ENCODE results near the gene THEM5.
"Not testable (repeated sequence)": the region's sequence is repeated elsewhere in the genome, so short reads cannot be mapped to it uniquely, and the experiment has no call there.

The THEM5 gene, protein sequence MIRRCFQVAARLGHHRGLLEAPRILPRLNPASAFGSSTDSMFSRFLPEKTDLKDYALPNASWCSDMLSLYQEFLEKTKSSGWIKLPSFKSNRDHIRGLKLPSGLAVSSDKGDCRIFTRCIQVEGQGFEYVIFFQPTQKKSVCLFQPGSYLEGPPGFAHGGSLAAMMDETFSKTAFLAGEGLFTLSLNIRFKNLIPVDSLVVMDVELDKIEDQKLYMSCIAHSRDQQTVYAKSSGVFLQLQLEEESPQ

DNA sequence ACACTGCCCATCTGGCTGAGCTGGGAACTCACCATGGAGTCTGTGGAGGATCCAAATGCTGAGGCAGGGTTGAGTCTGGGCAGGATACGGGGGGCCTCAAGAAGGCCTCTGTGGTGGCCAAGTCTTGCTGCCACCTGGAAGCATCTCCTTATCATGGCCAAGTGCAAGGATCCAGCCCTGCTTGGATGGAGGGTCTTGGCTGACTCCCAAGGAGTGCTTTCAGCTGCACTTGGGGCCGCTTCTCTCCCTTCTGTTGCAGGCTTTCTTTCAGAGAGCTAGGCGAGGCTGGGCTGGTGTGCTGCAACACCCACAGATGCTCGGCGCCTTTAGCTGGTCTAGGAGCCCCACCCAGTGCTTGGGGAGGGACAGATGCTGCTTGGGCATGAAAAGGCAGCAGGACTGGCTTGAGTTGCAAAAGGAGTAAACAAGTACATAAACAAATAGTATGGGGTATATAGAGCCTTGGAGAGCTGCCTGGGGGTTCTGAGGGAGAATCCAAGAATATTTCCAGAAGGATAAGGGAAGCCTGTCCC, at the start of gene THEM5:
THEM5 (minus strand) TSS at position 302 of the 533 bp plus-strand sequence; CDS start at position 155, 147 bp downstream.
- no peak within 1 kb of the TSS for H2AFZ ChIP-seq (ENCODE audit: low read length)
- H3K4me2 ChIP-seq (ENCODE audit: low read depth, low read length): no peak within 1 kb of the TSS
- TF ChIP-seq EZH2phosphoT487 (IDR thresholded peaks at IDR 0.05; ENCODE audit: low read length) (no peak), EZH2 (optimal IDR thresholded peaks at IDR 0.05; ENCODE audit: low read depth, low read length) (no peak)
- TF ChIP-seq, protein P1, sequence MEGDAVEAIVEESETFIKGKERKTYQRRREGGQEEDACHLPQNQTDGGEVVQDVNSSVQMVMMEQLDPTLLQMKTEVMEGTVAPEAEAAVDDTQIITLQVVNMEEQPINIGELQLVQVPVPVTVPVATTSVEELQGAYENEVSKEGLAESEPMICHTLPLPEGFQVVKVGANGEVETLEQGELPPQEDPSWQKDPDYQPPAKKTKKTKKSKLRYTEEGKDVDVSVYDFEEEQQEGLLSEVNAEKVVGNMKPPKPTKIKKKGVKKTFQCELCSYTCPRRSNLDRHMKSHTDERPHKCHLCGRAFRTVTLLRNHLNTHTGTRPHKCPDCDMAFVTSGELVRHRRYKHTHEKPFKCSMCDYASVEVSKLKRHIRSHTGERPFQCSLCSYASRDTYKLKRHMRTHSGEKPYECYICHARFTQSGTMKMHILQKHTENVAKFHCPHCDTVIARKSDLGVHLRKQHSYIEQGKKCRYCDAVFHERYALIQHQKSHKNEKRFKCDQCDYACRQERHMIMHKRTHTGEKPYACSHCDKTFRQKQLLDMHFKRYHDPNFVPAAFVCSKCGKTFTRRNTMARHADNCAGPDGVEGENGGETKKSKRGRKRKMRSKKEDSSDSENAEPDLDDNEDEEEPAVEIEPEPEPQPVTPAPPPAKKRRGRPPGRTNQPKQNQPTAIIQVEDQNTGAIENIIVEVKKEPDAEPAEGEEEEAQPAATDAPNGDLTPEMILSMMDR (IDR thresholded peaks at IDR 0.05; ENCODE audit: low read length): no peak
- no peak for DNase-seq
- H3K9ac ChIP-seq (ENCODE audit: low read length): no peak within 1 kb of the TSS
- no peaks in the 10 kb centered on the region for H3K79me2 ChIP-seq (ENCODE audit: low read length)
- H4K20me1 ChIP-seq (ENCODE audit: insufficient read depth, low read length): no peaks in the 10 kb centered on the region
- H3K9me3 ChIP-seq (replicated peaks; ENCODE audit: insufficient read depth, low read length): no peaks in the 10 kb centered on the region
- no peaks in the 10 kb centered on the region for H3K9me2 ChIP-seq (replicated peaks; ENCODE audit: insufficient read depth, low read length)
- no peaks in the 10 kb centered on the region for H3K27me3 ChIP-seq (replicated peaks; ENCODE audit: insufficient read depth, low read length)
- H3K4me3 ChIP-seq (ENCODE audit: low read length): no peak within 1 kb of the TSS
- no peaks in the 10 kb centered on the region for H3F3A ChIP-seq (ENCODE audit: insufficient read depth, low read length)
- H3K27ac ChIP-seq (ENCODE audit: low read length): no peak within 1 kb of the TSS
- no peaks in the 10 kb centered on the region for H3K4me1 ChIP-seq (ENCODE audit: low read length)
- no peaks in the 10 kb centered on the region for H3K36me3 ChIP-seq (replicated peaks; ENCODE audit: insufficient read depth, low read length)

DNA sequence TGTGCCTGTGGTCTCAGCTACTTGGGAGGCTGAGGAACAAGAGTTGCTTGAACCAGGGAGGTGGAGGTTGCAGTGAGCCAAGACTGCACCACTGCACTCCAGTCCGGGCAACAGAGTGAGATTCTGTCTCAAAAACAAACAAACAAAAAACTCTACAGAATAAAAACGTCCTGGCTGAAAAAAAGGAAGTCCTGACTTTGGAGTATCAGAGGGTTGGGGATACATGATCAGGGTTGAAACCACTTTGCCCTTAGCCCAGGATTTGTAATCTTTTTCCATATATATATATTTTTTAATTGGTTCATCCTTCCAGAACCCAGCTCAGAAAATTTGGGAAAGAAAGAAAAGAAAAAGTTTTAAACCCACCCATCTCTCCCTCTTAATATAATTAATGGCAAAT, 49.3 kb upstream of the THEM5 start:
- Histone ChIP-seq H3K27ac (ENCODE audit: low read length) (no peak overlapping the region), H3K9me3 (replicated peaks; ENCODE audit: insufficient read depth, low read length) (no peaks in the 10 kb centered on the region; the same call in 1 of the 2 replicates), H2AFZ (ENCODE audit: low read length) (no peak overlapping the region), H4K20me1 (ENCODE audit: insufficient read depth, low read length) (no peaks in the 10 kb centered on the region), H3K9ac (ENCODE audit: low read length) (no peak overlapping the region), H3K4me1 (ENCODE audit: low read length) (peaks cover 8% of the 10 kb centered on the region; the same call in 1 of the 2 replicates), H3K4me2 (ENCODE audit: low read depth, low read length) (no peak overlapping the region), H3K79me2 (ENCODE audit: low read length) (peaks cover 71% of the 10 kb centered on the region), H3F3A (ENCODE audit: insufficient read depth, low read length) (peaks cover 3% of the 10 kb centered on the region; the same call in 1 of the 2 replicates), H3K4me3 (ENCODE audit: low read length) (no peak overlapping the region), H3K36me3 (replicated peaks; ENCODE audit: insufficient read depth, low read length) (no peaks in the 10 kb centered on the region), H3K27me3 (replicated peaks; ENCODE audit: insufficient read depth, low read length) (no peaks in the 10 kb centered on the region), H3K9me2 (replicated peaks; ENCODE audit: insufficient read depth, low read length) (no peaks in the 10 kb centered on the region)
- DNase-seq: no peak
- no peak for TF ChIP-seq EZH2phosphoT487 (IDR thresholded peaks at IDR 0.05; ENCODE audit: low read length)
- TF ChIP-seq, protein P1 (IDR thresholded peaks at IDR 0.05; ENCODE audit: low read length): no peak
- no peak for TF ChIP-seq EZH2 (optimal IDR thresholded peaks at IDR 0.05; ENCODE audit: low read depth, low read length)

DNA sequence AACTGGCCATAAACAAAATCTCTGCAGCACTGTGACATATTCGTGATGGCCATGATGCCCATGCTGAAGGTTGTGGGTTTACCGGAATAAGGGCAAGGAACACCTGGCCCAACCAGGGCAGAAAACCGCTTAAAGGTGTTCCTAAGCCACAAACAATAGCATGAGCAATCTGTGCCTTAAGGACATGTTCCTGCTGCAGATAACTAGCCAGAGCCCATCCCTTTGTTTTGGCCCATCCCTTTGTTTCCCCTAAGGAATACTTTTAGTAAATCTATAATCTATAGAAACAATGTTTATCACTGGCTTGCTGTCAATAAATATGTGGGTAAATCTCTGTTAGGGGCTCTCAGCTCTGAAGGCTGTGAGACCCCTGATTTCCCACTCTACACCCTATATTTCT, 47.3 kb upstream of the THEM5 start:
- not testable (repeated sequence) for H3F3A ChIP-seq (ENCODE audit: insufficient read depth, low read length); H4K20me1 ChIP-seq (ENCODE audit: insufficient read depth, low read length); H2AFZ ChIP-seq (ENCODE audit: low read length); H3K27me3 ChIP-seq (replicated peaks; ENCODE audit: insufficient read depth, low read length); H3K27ac ChIP-seq (ENCODE audit: low read length); H3K4me2 ChIP-seq (ENCODE audit: low read depth, low read length); H3K9me3 ChIP-seq (replicated peaks; ENCODE audit: insufficient read depth, low read length); H3K36me3 ChIP-seq (replicated peaks; ENCODE audit: insufficient read depth, low read length); DNase-seq; H3K9me2 ChIP-seq (replicated peaks; ENCODE audit: insufficient read depth, low read length); H3K4me3 ChIP-seq (ENCODE audit: low read length); H3K9ac ChIP-seq (ENCODE audit: low read length); H3K4me1 ChIP-seq (ENCODE audit: low read length)
- H3K79me2 ChIP-seq (ENCODE audit: low read length): peaks cover 72% of the 10 kb centered on the region

DNA sequence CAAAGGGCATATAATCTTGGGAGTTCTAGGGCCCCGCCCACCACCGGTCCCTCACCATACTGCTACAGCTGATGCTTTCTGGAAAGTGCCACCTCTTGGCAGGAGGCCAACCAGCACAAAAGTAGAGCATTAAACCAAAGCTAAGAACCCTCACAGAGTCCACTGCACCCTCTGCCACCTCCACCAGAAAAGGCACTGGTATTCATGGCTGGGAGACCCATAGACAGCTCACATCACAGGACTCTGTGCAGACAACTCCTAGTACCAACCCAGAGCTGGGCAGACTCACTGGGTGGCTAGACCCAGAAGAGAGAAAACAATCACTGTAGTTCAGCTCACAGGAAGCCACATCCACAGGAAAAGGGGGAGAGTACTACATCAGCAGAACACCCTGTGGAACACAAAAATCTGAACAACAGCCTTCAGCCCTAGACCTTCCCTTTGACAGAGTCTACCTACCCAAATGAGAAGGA, 45.0 kb upstream of the THEM5 start:
- no peak for TF ChIP-seq EZH2phosphoT487 (IDR thresholded peaks at IDR 0.05; ENCODE audit: low read length)
- TF ChIP-seq, protein P1 (IDR thresholded peaks at IDR 0.05; ENCODE audit: low read length): no peak
- no peak for TF ChIP-seq EZH2 (optimal IDR thresholded peaks at IDR 0.05; ENCODE audit: low read depth, low read length)
- Histone ChIP-seq H3K27me3 (replicated peaks; ENCODE audit: insufficient read depth, low read length) (no peaks in the 10 kb centered on the region), H4K20me1 (ENCODE audit: insufficient read depth, low read length) (no peaks in the 10 kb centered on the region), H3K4me1 (ENCODE audit: low read length) (peaks cover 3% of the 10 kb centered on the region; the same call in 1 of the 2 replicates), H3K4me2 (ENCODE audit: low read depth, low read length) (no peak overlapping the region), H3K9me2 (replicated peaks; ENCODE audit: insufficient read depth, low read length) (no peaks in the 10 kb centered on the region), H3K9ac (ENCODE audit: low read length) (no peak overlapping the region), H3K79me2 (ENCODE audit: low read length) (peaks cover 57% of the 10 kb centered on the region), H3K36me3 (replicated peaks; ENCODE audit: insufficient read depth, low read length) (no peaks in the 10 kb centered on the region; the same call in 1 of the 2 replicates), H3K9me3 (replicated peaks; ENCODE audit: insufficient read depth, low read length) (no peaks in the 10 kb centered on the region; the same call in 1 of the 2 replicates), H3F3A (ENCODE audit: insufficient read depth, low read length) (no peaks in the 10 kb centered on the region), H3K27ac (ENCODE audit: low read length) (no peak overlapping the region), H2AFZ (ENCODE audit: low read length) (no peak overlapping the region), H3K4me3 (ENCODE audit: low read length) (no peak overlapping the region)
- DNase-seq: no peak

Measured in MM.1S (cell line).